AG09309 (cell line): ENCODE data around the gene RALGPS1.
A peak's percentile ranks its signal among the peaks of the same experiment; 100 is the strongest.

ENCODE experiments used
- DNase-seq: peaks from one replicate; pipeline ENCODE4 v3.0.0-alpha.2; 2010; ENCODE audit warnings: low read depth
- H3K4me3 ChIP-seq: 2 replicates; pipeline ENCODE4 v1.5.1; 2011; ENCODE audit warnings: mild to moderate bottlenecking, low read depth, low read length, moderate library complexity; ENCODE audit not compliant: control insufficient read depth
- TF ChIP-seq, protein P1 (sequence below): IDR thresholded peaks from 2 replicates; pipeline ENCODE4 v1.5.1; 2011; ENCODE audit warnings: mild to moderate bottlenecking, low read depth, low read length, inconsistent platforms; ENCODE audit not compliant: insufficient read depth, control insufficient read depth; ENCODE audit errors: missing control alignments

RALGPS1 gene

DNA sequence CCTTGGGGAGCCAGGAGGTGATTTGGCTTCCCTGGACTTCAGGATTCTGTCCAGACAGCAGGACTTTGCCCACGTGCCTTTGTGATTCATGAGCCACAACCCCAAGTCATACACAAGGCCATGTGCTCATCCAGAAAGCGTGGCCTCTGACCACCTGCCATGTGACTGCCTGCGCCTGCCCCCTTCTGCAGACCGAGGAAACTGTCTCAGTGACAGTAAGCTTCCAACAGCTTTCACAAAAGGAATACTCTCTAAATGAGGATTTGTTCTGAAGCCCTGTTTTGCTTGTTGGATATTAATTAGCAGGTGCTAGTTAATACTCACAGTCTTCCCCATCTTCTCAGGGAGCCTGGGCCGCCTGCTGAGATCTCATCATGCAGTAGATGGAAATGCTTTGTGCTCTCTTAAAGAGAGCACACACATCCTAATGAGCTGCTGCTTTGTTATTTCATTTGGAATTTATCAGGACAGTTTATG is 244.8 kb downstream of the RALGPS1 start:
- DNase-seq: peak; percentile 82
- TF ChIP-seq, protein P1, sequence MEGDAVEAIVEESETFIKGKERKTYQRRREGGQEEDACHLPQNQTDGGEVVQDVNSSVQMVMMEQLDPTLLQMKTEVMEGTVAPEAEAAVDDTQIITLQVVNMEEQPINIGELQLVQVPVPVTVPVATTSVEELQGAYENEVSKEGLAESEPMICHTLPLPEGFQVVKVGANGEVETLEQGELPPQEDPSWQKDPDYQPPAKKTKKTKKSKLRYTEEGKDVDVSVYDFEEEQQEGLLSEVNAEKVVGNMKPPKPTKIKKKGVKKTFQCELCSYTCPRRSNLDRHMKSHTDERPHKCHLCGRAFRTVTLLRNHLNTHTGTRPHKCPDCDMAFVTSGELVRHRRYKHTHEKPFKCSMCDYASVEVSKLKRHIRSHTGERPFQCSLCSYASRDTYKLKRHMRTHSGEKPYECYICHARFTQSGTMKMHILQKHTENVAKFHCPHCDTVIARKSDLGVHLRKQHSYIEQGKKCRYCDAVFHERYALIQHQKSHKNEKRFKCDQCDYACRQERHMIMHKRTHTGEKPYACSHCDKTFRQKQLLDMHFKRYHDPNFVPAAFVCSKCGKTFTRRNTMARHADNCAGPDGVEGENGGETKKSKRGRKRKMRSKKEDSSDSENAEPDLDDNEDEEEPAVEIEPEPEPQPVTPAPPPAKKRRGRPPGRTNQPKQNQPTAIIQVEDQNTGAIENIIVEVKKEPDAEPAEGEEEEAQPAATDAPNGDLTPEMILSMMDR: peak; percentile 49
- no peak overlapping the region for H3K4me3 ChIP-seq

- TF ChIP-seq, protein P1: no peak
- DNase-seq: no peak
- no peak overlapping the region for H3K4me3 ChIP-seq
Measured at GRCh38 chr9:127159949-127160610, 245.5 kb downstream of the RALGPS1 start.

DNA sequence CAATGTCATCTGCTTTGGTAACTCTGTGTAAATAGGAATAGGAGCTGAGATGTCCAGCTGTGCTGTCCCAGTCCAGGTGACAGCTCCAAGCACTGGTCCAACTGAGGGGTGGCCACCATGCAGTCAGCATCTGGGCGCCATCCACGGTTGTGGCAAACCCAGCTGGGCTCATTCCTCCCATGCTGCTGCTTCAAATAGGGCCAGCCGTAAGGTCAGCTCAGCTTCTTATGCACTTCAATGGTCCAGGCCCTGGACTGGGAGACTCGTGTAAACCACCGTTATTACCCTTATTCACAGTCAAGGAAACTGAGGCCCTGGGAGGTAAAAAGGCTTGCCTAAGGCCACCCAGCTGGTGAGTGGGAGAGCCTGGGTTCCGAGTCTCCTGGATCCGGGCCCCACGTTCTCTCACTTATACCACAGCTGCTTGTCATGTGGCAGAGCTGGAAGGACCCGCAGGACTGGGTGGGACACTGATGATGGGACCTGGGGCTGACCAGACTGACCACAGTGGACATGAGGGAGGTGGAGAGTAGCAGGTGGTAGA is 246.6 kb downstream of the RALGPS1 start:
- no peak for DNase-seq
- TF ChIP-seq, protein P1: no peak
- H3K4me3 ChIP-seq: no peak overlapping the region

DNA sequence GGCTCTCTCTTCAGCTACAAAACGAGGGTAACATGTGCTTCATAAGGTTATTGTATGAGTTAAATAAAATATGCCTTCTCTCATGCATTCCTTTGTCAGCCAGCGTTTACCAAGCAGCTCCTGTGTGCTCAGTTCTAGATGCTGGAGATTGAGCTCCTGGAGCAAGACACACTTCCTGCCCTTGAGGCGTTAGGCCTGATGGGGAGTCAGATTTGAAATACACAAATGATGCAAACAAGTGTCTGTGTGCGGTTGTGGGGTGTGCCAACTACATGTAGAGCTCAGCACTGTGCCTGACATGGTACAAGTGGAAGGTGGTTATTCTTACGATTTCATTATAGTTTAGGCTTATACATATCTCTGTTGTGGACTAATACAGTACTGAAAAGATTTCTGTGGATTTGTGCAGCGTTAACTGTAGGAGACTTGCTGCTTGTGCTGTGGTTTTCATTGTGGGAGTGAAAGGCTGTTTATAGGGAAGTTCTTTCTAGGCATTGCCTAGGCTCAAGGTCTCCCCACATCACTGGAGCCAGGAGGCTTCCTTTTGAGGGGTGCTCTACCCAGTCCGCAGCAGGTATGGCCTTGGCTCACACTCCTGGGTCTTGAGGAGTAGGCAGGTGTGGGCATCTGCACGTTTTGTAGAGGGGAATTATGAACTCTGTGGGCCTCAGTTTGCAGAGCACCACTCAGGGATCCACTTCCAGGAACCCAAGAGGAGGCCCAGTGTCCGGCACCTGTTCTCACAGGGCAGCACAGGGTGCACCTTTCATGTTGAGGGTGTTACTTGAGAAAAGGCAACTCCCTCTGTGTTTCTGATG is 247.7 kb downstream of the RALGPS1 start:
- peak; percentile 47 for DNase-seq
- TF ChIP-seq, protein P1: no peak
- no peak overlapping the region for H3K4me3 ChIP-seq

- no peak for DNase-seq
- TF ChIP-seq, protein P1: no peak
- H3K4me3 ChIP-seq: no peak overlapping the region
Measured at GRCh38 chr9:127162864-127163365, 248.3 kb downstream of the RALGPS1 start.

DNA sequence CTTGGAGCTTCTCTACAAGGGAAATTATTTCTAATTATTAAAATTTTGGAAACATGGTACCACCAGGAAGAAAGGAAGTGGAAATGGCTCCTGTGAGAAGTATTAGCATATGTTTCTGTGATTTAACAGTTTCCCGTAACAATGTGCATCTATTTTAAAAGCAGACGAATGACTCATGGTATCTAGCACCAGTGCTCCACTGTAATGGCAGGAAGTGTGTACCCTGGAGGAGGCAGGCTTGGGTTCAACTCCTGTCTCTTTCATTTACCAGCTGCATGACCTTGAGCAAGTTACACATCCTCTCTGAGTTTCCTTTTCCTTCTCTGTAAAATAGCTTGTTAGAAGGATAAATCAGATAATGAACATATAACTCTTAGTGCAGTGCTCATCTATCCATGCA is 248.8 kb downstream of the RALGPS1 start:
- DNase-seq: peak; percentile 43
- no peak overlapping the region for H3K4me3 ChIP-seq
- TF ChIP-seq, protein P1: no peak
